GM12801 (cell line): Measurements from ENCODE around the gene PHF23.

ENCODE experiments used
- CTCF ChIP-seq: IDR thresholded peaks from one replicate; pipeline ENCODE4 v1.5.1; 2011; ENCODE audit warnings: control low read depth; ENCODE audit not compliant: insufficient read length; ENCODE audit errors: extremely low read depth

The PHF23 gene

GRCh38 chr17:7211491-7212273 lies 27.6 kb downstream of the PHF23 start:
- no peak for TF ChIP-seq CTCF

GRCh38 chr17:7208754-7209460 lies 30.4 kb downstream of the PHF23 start:
- TF ChIP-seq CTCF, result no peak

GRCh38 chr17:7208027-7208571 lies 31.2 kb downstream of the PHF23 start:
- no peak for TF ChIP-seq CTCF

- TF ChIP-seq CTCF, result no peak
These were observed 31.9 kb downstream of the PHF23 start for GRCh38 chr17:7207120-7208001.

GRCh38 chr17:7205561-7205960 lies 33.7 kb downstream of the PHF23 start:
- TF ChIP-seq CTCF, result no peak

- TF ChIP-seq CTCF, result no peak
These were observed 34.3 kb downstream of the PHF23 start for GRCh38 chr17:7204828-7205461.

DNA sequence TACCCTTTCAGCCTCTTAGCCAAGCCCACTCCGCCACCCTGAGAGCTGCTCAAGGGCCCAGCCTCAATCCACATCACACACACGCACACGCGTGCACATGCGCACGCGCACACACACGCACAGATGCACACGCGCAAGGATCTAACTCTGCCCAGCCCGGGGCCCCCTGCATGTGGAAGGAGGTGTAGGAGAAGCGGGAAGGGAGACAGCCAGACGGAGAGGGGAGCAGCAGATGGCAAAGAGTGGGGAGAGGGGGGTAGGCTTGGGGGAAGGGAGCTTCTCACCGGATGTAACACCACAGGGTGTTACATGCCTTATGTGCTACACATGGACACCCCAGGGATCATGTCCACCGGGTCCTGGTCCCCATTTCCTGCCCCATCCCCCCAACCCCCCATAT lies 34.9 kb downstream of the PHF23 start:
- TF ChIP-seq CTCF, result no peak
